GM21723 (cell line): ENCODE data around the gene ERAS.
"Not testable (repeated sequence)": the region's sequence is repeated elsewhere in the genome, so short reads cannot be mapped to it uniquely, and the experiment has no call there.

ENCODE experiments used
- ATAC-seq: cut with Tn5 transposase; IDR thresholded peaks from one replicate; pipeline ENCODE4 v1.9.1; 2021; ENCODE audit warnings: mild to moderate bottlenecking, moderate library complexity; ENCODE audit not compliant: unreplicated experiment

The ERAS gene

GRCh38 chrX:48831136-48831908, 5.0 kb downstream of the ERAS start:
- ATAC-seq, result no peak

DNA sequence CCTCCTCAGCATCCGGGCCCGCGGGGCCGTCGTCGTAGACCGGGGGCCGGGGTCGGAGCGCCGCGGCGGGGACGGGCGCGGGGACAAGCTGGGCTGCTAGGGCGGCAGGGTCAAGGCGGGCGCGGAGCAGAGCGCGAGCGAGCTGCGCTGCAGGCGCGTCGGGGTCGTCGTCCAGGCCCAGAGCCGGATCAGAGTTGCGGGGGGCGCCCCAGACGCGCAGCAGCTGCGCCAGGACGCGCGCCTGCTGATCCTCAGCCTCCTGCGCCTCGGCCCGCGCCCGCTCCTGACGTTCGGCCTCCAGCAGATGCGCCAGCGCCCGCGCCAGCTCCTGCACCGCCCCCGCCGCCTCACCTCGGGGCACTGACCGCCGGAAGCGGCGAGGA, 5.6 kb downstream of the ERAS start:
- ATAC-seq, result no peak

DNA sequence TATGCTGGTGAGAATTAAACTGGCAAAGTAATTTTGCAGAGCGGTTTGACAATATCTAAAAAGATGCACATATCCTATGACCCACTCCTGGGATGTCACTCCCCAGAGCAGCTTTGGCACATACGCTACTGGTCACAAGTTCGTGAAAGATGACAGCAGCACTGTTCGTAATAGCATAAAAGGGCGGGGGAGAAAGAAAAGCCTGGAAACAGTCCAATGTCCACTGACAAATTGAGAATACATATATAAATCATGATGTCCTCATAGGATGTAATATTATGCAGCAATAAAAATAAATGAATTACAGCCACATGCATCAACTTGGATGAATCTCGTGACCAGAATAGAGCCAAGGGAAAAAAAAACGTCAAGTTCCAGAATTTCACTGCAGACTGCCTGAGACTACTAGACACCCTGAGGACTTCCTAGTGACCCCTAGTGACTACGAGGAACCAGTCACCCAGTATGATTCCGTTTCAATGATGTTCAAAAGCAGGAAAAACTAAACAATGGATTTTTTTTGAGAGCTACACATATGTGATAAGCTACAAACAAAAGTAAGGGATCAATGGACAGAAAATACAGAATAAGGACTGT, 7.3 kb downstream of the ERAS start:
- ATAC-seq, result no peak

GRCh38 chrX:48834383-48834709, 8.0 kb downstream of the ERAS start:
- ATAC-seq, result no peak

- ATAC-seq, result no peak
Observed at GRCh38 chrX:48835524-48836329, 9.4 kb downstream of the ERAS start, which contains the start of gene PCSK1N. TSS of gene PCSK1N (minus strand) at chrX:48835610. CDS start at chrX:48835532, 78 bp downstream.

- no peak for ATAC-seq
Observed at GRCh38 chrX:48839686-48840085, 13.4 kb downstream of the ERAS start.

GRCh38 chrX:48848847-48849246, 22.5 kb downstream of the ERAS start:
- ATAC-seq, result no peak

GRCh38 chrX:48852857-48853256, 26.5 kb downstream of the ERAS start:
- no peak for ATAC-seq

GRCh38 chrX:48853494-48853893, 27.2 kb downstream of the ERAS start:
- ATAC-seq, result not testable (repeated sequence)

DNA sequence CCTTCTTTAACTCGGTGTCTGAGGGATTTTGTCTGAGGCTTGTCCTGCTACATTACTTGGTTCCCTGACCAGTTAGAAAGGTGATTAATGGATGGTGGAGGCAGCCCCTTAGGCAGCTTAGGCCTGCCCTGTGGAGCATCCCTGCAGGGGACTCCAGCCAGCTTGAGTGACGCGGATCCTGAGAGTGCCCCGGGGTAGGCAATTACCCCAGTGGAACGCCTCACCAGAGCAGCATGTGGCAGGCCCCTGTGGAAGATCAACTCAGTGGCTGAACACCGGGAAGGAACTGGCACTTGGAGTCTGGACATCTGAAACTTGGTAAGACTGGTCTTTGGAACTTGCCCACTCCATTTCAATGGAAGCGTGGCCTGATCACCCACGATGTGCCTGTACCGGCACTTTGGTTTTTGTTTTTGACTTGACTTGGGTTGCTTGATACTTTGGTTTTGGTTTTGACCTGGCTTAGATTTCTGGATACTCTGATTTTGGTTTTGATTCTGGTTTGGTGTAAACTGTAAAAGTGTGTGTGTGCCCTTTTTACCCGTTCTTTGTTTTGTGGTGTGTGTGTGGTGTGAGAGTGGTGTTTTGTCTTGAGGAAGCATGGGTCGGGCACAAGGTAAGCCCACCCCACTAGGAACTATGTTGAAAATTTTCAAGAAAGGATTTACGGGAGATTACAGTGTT, 27.9 kb downstream of the ERAS start:
- not testable (repeated sequence) for ATAC-seq

- ATAC-seq, result no peak
Observed at GRCh38 chrX:48854898-48855297, 28.6 kb downstream of the ERAS start.

DNA sequence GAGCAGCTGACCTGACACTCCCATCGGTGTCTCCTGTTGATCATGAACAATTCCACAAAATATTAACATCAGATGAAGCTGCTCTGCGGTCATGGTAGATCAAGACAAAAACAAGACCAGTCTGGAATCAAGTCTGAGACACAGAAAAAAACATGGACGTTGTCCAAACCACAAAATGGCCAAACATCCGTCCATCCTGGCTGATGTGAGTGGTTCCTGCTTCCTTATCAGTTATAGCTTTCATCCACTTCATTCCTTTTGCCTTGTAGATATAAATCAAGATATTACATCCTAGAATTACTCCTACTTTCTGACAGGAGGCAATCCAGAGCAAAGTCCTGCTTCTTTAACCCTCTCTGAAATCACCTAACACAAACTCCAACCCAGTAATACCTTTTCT, 37.9 kb downstream of the ERAS start:
- ATAC-seq, result no peak

- ATAC-seq, result not testable (repeated sequence)
Observed at GRCh38 chrX:48872017-48872416, 45.7 kb downstream of the ERAS start.

DNA sequence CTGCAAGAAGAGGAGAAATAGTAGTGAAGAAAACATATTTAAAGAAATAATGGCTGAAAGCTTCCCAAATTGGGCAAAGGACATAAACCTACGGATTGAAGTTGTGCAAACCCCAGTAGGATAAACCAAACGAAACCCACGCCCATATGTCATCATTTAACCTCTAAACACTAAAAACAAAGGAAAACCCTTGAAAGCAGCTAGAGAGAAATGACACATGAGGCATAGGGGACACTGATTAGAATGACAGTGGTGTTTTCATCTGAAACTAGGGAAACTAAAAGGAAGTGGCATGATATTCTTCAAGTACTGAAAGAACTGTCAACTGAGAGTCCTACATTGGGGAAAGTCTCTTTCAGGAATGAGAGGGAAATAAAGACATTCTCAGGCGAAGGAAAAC, 50.6 kb downstream of the ERAS start:
- not testable (repeated sequence) for ATAC-seq
